ENCODE results near the gene TBXAS1. TPM values are rescaled to one million over a fixed set of nuclear protein-coding genes. Genes with fewer than 3 reads are reported as not detected.
"Not testable (repeated sequence)": the region's sequence is repeated elsewhere in the genome, so short reads cannot be mapped to it uniquely, and the experiment has no call there.

The TBXAS1 gene
- polyA plus RNA-seq, 6 donors from 2014 or later: 0.57 to 4.2 (median 2.5) TPM

- Mint-ChIP-seq H3K4me3 (peak overlapping the region in 7 of 8 donors; percentile 27 to 78 (median 53)), H3K4me1 (peaks cover 19 to 29% (median 24%) of the 10 kb centered on the region in 3 donors)
- no peak for DNase-seq
Observed at GRCh38 chr7:139916717-139917395, 87.8 kb downstream of the TBXAS1 start.

DNA sequence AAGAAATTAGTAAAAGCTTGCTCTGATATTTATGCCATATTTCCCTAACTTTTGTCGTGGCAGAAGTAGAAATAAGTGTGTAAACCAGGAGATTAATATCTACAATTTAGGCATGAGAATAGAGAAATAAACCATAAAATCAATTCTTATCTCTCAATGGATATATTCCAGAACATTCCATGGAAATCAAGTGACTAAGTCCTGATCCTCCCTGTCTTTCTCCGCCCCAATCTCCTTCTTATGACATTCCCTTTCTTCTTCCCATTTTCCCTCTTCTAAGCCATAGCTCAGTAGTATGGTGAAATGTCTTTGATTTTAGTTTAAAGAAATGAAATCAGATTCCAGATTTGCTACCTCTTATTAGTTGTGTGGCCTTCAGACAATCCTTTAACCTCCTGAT, 88.8 kb downstream of the TBXAS1 start:
- no peak overlapping the region for H3K27ac Mint-ChIP-seq
- DNase-seq (no peak), ATAC-seq (ENCODE audit: low read depth in 2 of 2) (no peak)
- no peaks in the 10 kb centered on the region for H3K9me3 Mint-ChIP-seq
- peaks cover 19 to 29% (median 24%) of the 10 kb centered on the region in 3 donors for H3K4me1 Mint-ChIP-seq
- H3K27me3 Mint-ChIP-seq: no peaks in the 10 kb centered on the region
- no peaks in the 10 kb centered on the region for H3K36me3 Mint-ChIP-seq
- H3K4me3 Mint-ChIP-seq: peak overlapping the region in 2 of 8 donors; percentile 32 to 83

More at GRCh38 chr7:139916717-139917395, 87.8 kb downstream of the TBXAS1 start:
- no peaks in the 10 kb centered on the region for H3K27me3 Mint-ChIP-seq
- H3K27ac Mint-ChIP-seq: peak overlapping the region; percentile 38 to 80 (median 47)
- no peaks in the 10 kb centered on the region for H3K36me3 Mint-ChIP-seq
- peak; percentile 61 to 65 for ATAC-seq (ENCODE audit: low read depth in 2 of 2)
- H3K9me3 Mint-ChIP-seq: no peaks in the 10 kb centered on the region

- no peak overlapping the region for H3K27ac Mint-ChIP-seq
- ATAC-seq (ENCODE audit: low read depth in 2 of 2): no peak
Observed at GRCh38 chr7:139918480-139918879, 89.4 kb downstream of the TBXAS1 start.

DNA sequence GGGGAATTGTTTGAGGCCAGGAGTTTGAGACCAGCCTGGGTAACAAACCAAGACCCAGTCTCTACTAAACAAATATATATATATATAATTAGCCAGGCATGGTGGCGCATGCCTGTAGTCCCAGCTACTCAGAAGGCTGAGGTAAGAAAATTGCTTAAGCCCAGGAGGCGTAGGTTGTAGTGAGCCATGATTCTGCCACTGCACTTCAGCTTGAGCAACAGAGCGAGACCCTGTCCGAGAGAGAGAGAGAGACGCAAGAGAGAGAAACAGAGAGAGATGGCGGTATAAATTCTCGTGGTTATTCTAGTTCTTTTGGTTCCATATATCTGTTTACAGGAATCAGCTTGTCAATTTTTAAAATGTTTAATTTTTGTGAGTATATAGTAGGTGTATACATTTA, 94.0 kb downstream of the TBXAS1 start:
- H3K9me3 Mint-ChIP-seq: peaks cover 0 to 4% (median 0%) of the 10 kb centered on the region in 7 donors
- ATAC-seq (ENCODE audit: low read depth in 2 of 2) (no peak), DNase-seq (no peak)
- H3K4me1 Mint-ChIP-seq: peaks cover 1 to 5% (median 2%) of the 10 kb centered on the region in 3 donors
- no peaks in the 10 kb centered on the region for H3K36me3 Mint-ChIP-seq
- no peaks in the 10 kb centered on the region for H3K27me3 Mint-ChIP-seq
- H3K4me3 Mint-ChIP-seq: no peak overlapping the region
- H3K27ac Mint-ChIP-seq: peak overlapping the region in 1 of 6 donors; percentile 44

More at GRCh38 chr7:139918480-139918879, 89.4 kb downstream of the TBXAS1 start:
- Mint-ChIP-seq H3K36me3 (no peaks in the 10 kb centered on the region), H3K9me3 (no peaks in the 10 kb centered on the region), H3K27me3 (no peaks in the 10 kb centered on the region), H3K4me1 (peaks cover 19 to 29% (median 24%) of the 10 kb centered on the region in 3 donors), H3K4me3 (no peak overlapping the region)
- no peak for DNase-seq

GRCh38 chr7:139924461-139924860, 95.4 kb downstream of the TBXAS1 start:
- H3K9me3 Mint-ChIP-seq: peaks cover 0 to 4% (median 0%) of the 10 kb centered on the region in 7 donors
- no peak for DNase-seq
- H3K27ac Mint-ChIP-seq: no peak overlapping the region
- no peak for ATAC-seq (ENCODE audit: low read depth in 2 of 2)
- H3K36me3 Mint-ChIP-seq: no peaks in the 10 kb centered on the region
- no peaks in the 10 kb centered on the region for H3K4me1 Mint-ChIP-seq
- no peak overlapping the region for H3K4me3 Mint-ChIP-seq
- H3K27me3 Mint-ChIP-seq: peaks cover 0 to 5% (median 0%) of the 10 kb centered on the region in 3 donors

GRCh38 chr7:139929221-139929620, 100.2 kb downstream of the TBXAS1 start:
- ATAC-seq (ENCODE audit: low read depth in 2 of 2); DNase-seq; H3K27ac Mint-ChIP-seq; H3K9me3 Mint-ChIP-seq; H3K4me1 Mint-ChIP-seq; H3K36me3 Mint-ChIP-seq; H3K4me3 Mint-ChIP-seq: not testable (repeated sequence)
- peaks cover 0 to 15% (median 0%) of the 10 kb centered on the region in 3 donors for H3K27me3 Mint-ChIP-seq

GRCh38 chr7:139930286-139930965, 101.4 kb downstream of the TBXAS1 start:
- ATAC-seq (ENCODE audit: low read depth in 2 of 2) (no peak), DNase-seq (no peak)
- Mint-ChIP-seq H3K36me3 (no peaks in the 10 kb centered on the region), H3K9me3 (peaks cover 0 to 3% (median 0%) of the 10 kb centered on the region in 7 donors), H3K4me3 (no peak overlapping the region), H3K27me3 (peaks cover 0 to 15% (median 0%) of the 10 kb centered on the region in 3 donors), H3K27ac (peak overlapping the region in 1 of 6 donors; percentile 30), H3K4me1 (no peaks in the 10 kb centered on the region)

DNA sequence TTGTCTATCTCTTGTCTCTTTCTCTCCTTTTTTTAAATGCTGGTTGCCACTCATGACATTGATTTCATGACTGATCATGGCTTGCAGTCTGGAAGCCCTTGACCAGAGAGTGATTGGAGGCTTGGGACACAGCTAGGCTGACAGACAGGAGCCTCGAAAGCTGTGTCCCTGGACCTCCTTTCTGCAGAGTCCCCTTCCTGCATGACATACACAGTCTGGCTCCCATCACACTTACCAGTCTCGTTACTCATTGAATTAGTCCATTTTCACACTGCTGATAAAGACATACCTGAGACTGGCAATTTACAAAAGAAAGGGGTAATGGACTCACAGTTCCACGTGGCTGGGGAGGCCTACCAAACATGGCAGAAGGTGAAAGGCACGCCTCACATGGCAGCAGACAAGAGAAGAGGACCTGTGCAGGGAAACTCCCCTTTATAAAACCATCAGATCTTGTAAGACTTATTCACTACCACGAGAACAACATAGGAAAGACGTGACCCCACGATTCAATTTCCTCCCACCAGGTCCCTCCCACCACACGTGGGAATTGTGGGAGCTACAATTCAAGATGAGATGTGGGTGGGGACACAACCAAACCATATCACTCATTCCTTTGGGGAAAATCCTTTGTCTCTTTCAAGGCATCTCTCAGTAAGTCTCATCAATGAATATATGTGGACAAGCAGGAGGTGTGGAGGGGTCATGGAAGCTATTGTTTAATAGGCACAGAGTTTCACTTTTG, 102.3 kb downstream of the TBXAS1 start:
- Mint-ChIP-seq H3K4me1 (peaks cover 0 to under 1% (median 0%) of the 10 kb centered on the region in 3 donors), H3K27ac (no peak overlapping the region)

GRCh38 chr7:139932531-139932930, 103.5 kb downstream of the TBXAS1 start:
- H3K36me3 Mint-ChIP-seq: no peaks in the 10 kb centered on the region
- ATAC-seq (ENCODE audit: low read depth in 2 of 2): no peak
- DNase-seq: no peak
- no peaks in the 10 kb centered on the region for H3K9me3 Mint-ChIP-seq
- H3K4me3 Mint-ChIP-seq: no peak overlapping the region
- peaks cover 0 to 15% (median 0%) of the 10 kb centered on the region in 3 donors for H3K27me3 Mint-ChIP-seq
- peak overlapping the region in 1 of 6 donors; percentile 24 for H3K27ac Mint-ChIP-seq
- peaks cover 3 to 12% (median 7%) of the 10 kb centered on the region in 3 donors for H3K4me1 Mint-ChIP-seq

More for the DNA sequence above, 102.3 kb downstream of the TBXAS1 start:
- Mint-ChIP-seq H3K4me3 (no peak overlapping the region), H3K27me3 (peaks cover 0 to 15% (median 0%) of the 10 kb centered on the region in 3 donors), H3K36me3 (no peaks in the 10 kb centered on the region), H3K9me3 (peaks cover 0 to 2% (median 0%) of the 10 kb centered on the region in 7 donors)
- DNase-seq (no peak), ATAC-seq (ENCODE audit: low read depth in 2 of 2) (no peak)

DNA sequence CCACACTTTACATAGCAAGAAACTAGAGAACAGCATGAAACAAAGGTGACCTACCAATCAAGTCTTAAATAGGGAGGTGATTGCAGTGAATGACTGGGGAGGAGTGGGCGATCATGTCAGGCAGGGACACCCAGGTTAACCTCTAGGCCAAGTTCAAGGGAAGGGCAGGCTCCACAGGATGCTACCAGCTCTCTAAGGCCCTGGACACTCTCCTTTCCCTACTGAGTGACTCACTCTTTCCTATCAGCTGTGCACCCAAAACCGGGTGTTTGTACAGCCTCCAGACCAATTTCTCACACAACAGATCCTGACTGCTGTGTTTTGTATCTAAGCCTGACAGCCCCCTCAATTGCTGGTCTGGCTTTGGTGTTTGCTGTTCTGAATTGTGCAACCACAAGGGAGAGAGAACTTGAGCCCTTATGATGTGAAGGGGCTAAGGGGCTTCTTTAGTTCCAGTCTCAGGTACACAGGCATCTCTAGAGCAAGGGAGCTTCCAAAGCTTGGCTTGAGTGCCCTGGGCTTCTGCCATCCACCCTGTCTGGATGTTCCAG, 107.8 kb downstream of the TBXAS1 start:
- H3K27ac Mint-ChIP-seq: peak overlapping the region in 2 of 6 donors; percentile 10 to 39
- no peak overlapping the region for H3K4me3 Mint-ChIP-seq
- peaks cover 14 to 35% (median 25%) of the 10 kb centered on the region in 3 donors for H3K4me1 Mint-ChIP-seq
- no peaks in the 10 kb centered on the region for H3K9me3 Mint-ChIP-seq
- ATAC-seq (ENCODE audit: low read depth in 2 of 2) (no peak), DNase-seq (no peak)
- peaks cover 0 to 4% (median 0%) of the 10 kb centered on the region in 3 donors for H3K27me3 Mint-ChIP-seq
- no peaks in the 10 kb centered on the region for H3K36me3 Mint-ChIP-seq

GRCh38 chr7:139937715-139938114, 108.7 kb downstream of the TBXAS1 start:
- Mint-ChIP-seq H3K4me3 (peak overlapping the region in 6 of 8 donors; percentile 5 to 65 (median 36)), H3K36me3 (no peaks in the 10 kb centered on the region)
- ATAC-seq (ENCODE audit: low read depth in 2 of 2): peak; percentile 65 to 68

DNA sequence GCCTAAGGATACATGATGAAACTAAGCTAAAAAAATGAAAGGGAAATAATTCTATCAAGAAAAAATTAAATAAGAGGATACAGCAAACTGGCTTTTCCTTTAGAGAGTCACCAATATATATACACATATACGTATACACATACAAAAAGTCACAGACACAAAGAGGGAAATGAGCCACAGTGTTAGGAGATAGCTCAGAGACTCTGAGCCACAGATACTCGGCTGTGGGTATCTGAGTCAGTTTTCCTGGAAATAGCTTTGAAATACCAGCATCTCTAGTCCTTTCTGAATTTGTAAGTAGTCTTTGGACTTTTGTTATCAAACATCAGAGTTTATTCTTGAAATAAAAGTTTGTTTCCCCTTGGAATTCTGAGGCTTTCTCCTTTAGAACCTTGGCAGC, 111.8 kb downstream of the TBXAS1 start:
- H3K27ac Mint-ChIP-seq: no peak overlapping the region
- peaks cover 3 to 12% of the 10 kb centered on the region in 2 donors for H3K36me3 Mint-ChIP-seq
- ATAC-seq (ENCODE audit: low read depth in 2 of 2) (no peak), DNase-seq (no peak)
- H3K9me3 Mint-ChIP-seq: peaks cover 4 to 10% (median 6%) of the 10 kb centered on the region in 7 donors
- peaks cover 14 to 40% (median 25%) of the 10 kb centered on the region in 3 donors for H3K4me1 Mint-ChIP-seq
- peaks cover 0 to 4% (median 0%) of the 10 kb centered on the region in 3 donors for H3K27me3 Mint-ChIP-seq
- H3K4me3 Mint-ChIP-seq: no peak overlapping the region

More at GRCh38 chr7:139937715-139938114, 108.7 kb downstream of the TBXAS1 start:
- Mint-ChIP-seq H3K27ac (peak overlapping the region in 3 of 6 donors; percentile 30 to 77 (median 39)), H3K27me3 (peaks cover 0 to 4% (median 0%) of the 10 kb centered on the region in 3 donors), H3K9me3 (no peaks in the 10 kb centered on the region), H3K4me1 (peaks cover 14 to 36% (median 25%) of the 10 kb centered on the region in 3 donors)
- peak; percentile 5 for DNase-seq

DNA sequence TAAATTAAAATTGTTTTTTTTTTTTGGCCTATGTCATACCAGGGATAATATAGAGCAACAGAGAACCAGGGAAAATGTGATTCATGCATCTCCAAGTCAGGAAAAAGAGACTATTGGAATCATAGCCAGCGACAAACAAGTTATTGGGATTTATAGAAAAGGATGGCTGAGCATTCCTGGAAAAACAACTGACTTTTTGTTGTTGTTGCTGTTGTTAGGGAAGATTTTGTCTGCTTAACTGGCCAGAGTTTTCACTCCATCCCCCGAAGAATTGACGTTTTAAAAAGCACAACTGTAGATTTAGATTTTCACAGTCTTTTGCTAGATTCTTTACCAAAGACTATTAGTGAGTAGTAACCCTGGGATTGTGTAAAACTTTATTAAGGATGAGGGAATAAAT, 112.4 kb downstream of the TBXAS1 start:
- H3K9me3 Mint-ChIP-seq: peaks cover 4 to 15% (median 10%) of the 10 kb centered on the region in 7 donors
- H3K4me3 Mint-ChIP-seq: no peak overlapping the region
- H3K27me3 Mint-ChIP-seq: peaks cover 0 to 4% (median 0%) of the 10 kb centered on the region in 3 donors
- no peak overlapping the region for H3K27ac Mint-ChIP-seq
- H3K4me1 Mint-ChIP-seq: peaks cover 14 to 39% (median 25%) of the 10 kb centered on the region in 3 donors
- no peak for ATAC-seq (ENCODE audit: low read depth in 2 of 2)
- no peak for DNase-seq
- peaks cover 3 to 17% of the 10 kb centered on the region in 2 donors for H3K36me3 Mint-ChIP-seq

Data from naive B cell (primary cell).